ENCODE measurements around the gene IGSF21.

GRCh38 chr1:18199462-18199861, 91.9 kb downstream of the IGSF21 start:
- TF ChIP-seq USF1 (IDR thresholded peaks at IDR 0.05; ENCODE audit: borderline replicate concordance, low read depth) (no peak), NFIC (IDR thresholded peaks at IDR 0.05; ENCODE audit: borderline replicate concordance) (no peak), SIN3A (IDR thresholded peaks at IDR 0.05; ENCODE audit: borderline replicate concordance, low read depth, low read length) (no peak), CTCF (IDR thresholded peaks at IDR 0.05) (no peak), RCOR1 (IDR thresholded peaks at IDR 0.05; ENCODE audit: low read length) (no peak), TAF1 (IDR thresholded peaks at IDR 0.05; ENCODE audit: borderline replicate concordance, low read depth, low read length) (no peak), EP300 (IDR thresholded peaks at IDR 0.05; ENCODE audit: borderline replicate concordance in 1 of 2, low read depth in 1 of 2, low read length in 1 of 2) (no peak), FOXM1 (IDR thresholded peaks at IDR 0.05; ENCODE audit: low read depth) (no peak), POLR2AphosphoS5 (IDR thresholded peaks at IDR 0.05; ENCODE audit: low read depth, low read length) (no peak), JUND (IDR thresholded peaks at IDR 0.05) (no peak), EZH2phosphoT487 (IDR thresholded peaks at IDR 0.05; ENCODE audit: borderline replicate concordance, low read depth) (no peak), REST (IDR thresholded peaks at IDR 0.05; ENCODE audit: low read depth, low read length) (no peak), PBX3 (IDR thresholded peaks at IDR 0.05) (no peak)
